ENCODE data around the gene AFTPH. TPM values are rescaled to one million over a fixed set of nuclear protein-coding genes. Genes with fewer than 3 reads are reported as not detected.
A peak's percentile ranks its signal among the peaks of the same experiment; 100 is the strongest.

The AFTPH gene
- total RNA-seq, 1 donor from 2014 or later: 58.0 TPM

DNA sequence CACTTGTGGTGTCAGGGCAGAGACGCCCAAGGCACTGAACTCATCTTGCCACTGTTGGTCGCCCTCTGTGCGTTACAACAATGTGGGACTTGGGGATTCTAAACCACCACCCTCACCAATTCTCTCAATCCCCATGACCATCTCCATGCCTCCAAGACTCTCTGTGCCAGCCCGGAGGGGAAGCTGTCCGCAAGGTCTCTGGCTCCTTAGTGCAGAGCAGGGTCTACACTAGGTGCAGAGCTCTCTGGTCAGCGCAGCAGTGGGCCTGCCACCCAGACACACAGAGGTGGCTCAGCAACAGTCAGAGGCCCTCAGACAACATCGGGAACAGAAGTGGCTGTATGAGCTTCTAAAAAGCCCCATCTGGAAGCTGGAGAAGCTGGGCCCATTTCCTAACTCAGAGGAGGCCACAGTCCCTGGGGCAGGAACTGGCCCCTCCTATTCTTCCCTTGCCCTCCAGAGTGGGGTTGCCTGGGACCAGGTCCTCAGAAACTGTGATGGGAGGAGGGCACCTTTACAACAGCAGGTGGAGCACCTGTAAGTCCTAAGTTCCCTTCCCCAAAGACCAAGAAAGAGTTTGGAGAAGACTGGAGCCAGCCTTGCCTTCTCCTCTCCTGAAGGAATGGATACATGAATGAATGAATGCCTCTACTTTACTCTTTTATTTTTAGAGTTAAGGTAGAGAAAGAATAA is 91.9 kb downstream of the AFTPH start:
- peak in 1 of 2 donors; percentile 51 for DNase-seq (ENCODE audit: low spot score in 2 of 2)
- H3K9me3 ChIP-seq: no peaks in the 10 kb centered on the region

DNA sequence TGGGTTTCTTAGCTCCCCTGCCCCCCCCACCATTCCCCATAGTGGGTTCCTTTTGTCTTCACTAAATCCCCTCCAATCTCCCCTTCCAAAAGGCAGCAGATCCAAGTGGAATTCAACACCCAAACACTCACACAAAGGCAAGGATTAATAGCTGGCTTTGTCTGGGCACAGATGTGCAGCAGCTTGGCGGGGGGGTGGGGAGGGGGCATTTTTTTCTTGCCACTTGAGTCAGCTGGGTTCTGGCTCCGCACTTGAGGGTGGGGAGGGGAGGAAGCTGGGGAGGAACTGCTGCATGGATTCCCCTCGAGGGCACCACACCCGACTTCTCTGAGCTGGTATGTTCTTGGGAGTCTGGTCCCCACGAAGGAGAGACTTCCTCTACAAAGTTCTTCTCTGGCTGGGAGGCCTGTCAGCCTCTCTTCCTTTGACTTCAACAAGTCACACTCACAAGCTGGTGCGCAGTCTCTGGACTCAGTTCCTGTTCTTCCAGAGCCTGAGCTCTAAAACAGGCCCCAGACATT is 93.6 kb downstream of the AFTPH start:
- intact Hi-C loops (cut with DNase I): no loop called here

More for the DNA sequence above, 91.9 kb downstream of the AFTPH start:
- intact Hi-C loops (cut with DNase I): no loop called here
- no peak overlapping the region for H3K27ac ChIP-seq
- H3K36me3 ChIP-seq: no peaks in the 10 kb centered on the region
- H3K4me3 ChIP-seq: no peak overlapping the region
- TF ChIP-seq, protein P1, sequence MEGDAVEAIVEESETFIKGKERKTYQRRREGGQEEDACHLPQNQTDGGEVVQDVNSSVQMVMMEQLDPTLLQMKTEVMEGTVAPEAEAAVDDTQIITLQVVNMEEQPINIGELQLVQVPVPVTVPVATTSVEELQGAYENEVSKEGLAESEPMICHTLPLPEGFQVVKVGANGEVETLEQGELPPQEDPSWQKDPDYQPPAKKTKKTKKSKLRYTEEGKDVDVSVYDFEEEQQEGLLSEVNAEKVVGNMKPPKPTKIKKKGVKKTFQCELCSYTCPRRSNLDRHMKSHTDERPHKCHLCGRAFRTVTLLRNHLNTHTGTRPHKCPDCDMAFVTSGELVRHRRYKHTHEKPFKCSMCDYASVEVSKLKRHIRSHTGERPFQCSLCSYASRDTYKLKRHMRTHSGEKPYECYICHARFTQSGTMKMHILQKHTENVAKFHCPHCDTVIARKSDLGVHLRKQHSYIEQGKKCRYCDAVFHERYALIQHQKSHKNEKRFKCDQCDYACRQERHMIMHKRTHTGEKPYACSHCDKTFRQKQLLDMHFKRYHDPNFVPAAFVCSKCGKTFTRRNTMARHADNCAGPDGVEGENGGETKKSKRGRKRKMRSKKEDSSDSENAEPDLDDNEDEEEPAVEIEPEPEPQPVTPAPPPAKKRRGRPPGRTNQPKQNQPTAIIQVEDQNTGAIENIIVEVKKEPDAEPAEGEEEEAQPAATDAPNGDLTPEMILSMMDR (IDR thresholded peaks at IDR 0.05): no peak
- no peaks in the 10 kb centered on the region for H3K27me3 ChIP-seq
- H3K4me1 ChIP-seq: no peaks in the 10 kb centered on the region

DNA sequence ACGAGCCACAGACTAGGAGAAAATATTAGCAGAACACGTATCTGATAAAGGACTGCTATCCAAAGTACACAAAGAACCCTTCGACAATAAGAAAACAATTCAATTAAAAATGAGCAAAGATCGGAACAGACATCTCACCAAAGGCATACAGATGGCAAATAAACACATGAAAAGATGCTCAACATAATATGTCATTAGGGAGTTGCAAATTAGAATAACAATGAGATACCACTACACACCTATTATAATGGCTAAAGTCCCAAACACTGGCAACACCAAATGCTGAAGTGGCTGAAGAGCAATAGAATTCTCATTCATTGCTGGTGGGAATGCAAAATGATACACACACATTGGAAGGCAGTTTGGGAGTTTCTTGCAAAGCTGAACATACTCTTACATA is 96.5 kb downstream of the AFTPH start:
- Histone ChIP-seq H3K36me3 (no peaks in the 10 kb centered on the region), H3K27ac (no peak overlapping the region), H3K27me3 (no peaks in the 10 kb centered on the region), H3K4me1 (no peaks in the 10 kb centered on the region), H3K4me3 (no peak overlapping the region), H3K9me3 (no peaks in the 10 kb centered on the region)
- no peak for DNase-seq (ENCODE audit: low spot score in 2 of 2)
- TF ChIP-seq, protein P1 (IDR thresholded peaks at IDR 0.05): no peak
- intact Hi-C loops (cut with DNase I): no loop called here

More for the DNA sequence above, 93.6 kb downstream of the AFTPH start:
- Histone ChIP-seq H3K27me3 (no peaks in the 10 kb centered on the region), H3K9me3 (no peaks in the 10 kb centered on the region), H3K4me1 (no peaks in the 10 kb centered on the region), H3K36me3 (no peaks in the 10 kb centered on the region), H3K27ac (no peak overlapping the region), H3K4me3 (no peak overlapping the region)
- TF ChIP-seq, protein P1 (IDR thresholded peaks at IDR 0.05): no peak
- no peak for DNase-seq (ENCODE audit: low spot score in 2 of 2)

DNA sequence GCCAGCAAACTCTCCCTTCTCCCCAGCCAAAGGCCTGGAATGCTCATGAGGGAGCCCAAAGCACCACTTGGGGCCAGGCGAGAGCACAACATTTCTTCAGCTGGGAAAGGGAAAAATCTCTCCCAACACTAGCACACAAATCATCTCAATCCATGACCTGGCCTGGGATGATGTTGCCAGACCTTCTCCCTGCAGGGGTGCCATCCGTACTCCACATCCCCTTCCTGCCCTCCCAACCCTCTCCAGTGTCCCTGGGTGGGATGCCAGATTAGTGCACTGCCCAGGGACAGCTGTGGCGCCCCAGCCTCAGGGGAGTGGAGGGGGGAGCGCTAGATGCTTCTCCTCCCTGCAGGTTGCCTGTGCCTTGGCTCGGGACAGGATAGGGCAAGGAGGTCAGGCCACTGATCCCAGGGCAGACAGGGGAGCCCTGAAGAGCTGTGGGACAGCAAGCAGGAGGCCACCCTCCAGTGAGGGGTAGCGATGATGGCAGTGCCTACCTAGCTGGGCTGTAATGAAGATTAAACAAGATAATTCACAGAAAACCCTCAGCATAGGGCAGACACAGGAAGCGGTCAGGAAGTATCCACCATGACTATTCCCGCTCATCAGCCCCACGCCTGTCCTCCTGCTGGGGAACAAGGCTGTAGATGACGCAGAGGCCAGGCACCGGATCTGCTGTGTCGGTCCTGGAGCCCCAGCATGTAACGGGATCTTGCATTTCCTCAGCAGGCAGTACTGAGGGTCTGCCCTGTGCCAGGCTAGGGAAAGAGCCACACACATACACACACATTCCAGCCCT is 98.5 kb downstream of the AFTPH start:
- no peaks in the 10 kb centered on the region for H3K9me3 ChIP-seq
- intact Hi-C loops (cut with DNase I): no loop called here
- no peaks in the 10 kb centered on the region for H3K4me1 ChIP-seq
- TF ChIP-seq, protein P1 (IDR thresholded peaks at IDR 0.05): peak in 1 of 3 experiments; percentile 23
- no peak overlapping the region for H3K27ac ChIP-seq
- DNase-seq (ENCODE audit: low spot score in 2 of 2): no peak
- H3K36me3 ChIP-seq: no peaks in the 10 kb centered on the region
- no peaks in the 10 kb centered on the region for H3K27me3 ChIP-seq
- H3K4me3 ChIP-seq: no peak overlapping the region

DNA sequence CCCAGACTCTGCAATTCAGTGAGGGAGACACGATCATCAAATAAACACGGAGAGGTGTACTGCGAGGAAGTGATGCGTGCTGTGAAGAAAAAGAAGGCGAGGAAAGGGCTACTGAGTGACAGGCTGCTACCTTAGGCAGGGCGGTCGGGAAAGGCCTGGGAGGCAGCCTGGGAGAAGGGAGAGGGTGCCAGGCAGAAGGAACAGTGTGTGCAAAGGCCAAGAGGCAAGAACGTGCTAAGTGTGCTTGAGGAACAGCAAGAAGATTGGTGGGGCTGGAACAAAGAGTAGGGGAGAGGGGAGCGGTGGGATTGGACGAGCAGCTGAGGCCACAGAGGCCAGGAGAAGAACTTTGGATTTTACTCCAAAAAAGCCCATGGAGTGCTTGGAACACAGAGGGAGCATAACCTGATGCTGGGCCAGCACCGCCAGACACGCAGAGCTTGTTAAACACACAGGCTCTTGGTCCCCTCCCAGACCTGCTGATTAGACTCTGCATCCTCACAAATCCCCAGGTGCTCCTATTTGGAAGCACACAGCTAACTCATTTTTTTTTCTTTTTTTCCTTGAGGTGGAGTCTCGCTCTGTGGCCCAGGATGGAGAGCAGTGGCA is 99.2 kb downstream of the AFTPH start:
- no peak for DNase-seq (ENCODE audit: low spot score in 2 of 2)
- H3K9me3 ChIP-seq: no peaks in the 10 kb centered on the region
- intact Hi-C loops (cut with DNase I): no loop called here
- H3K4me1 ChIP-seq: no peaks in the 10 kb centered on the region
- H3K27ac ChIP-seq: no peak overlapping the region
- no peak overlapping the region for H3K4me3 ChIP-seq
- H3K27me3 ChIP-seq: no peaks in the 10 kb centered on the region
- TF ChIP-seq, protein P1 (IDR thresholded peaks at IDR 0.05): no peak
- H3K36me3 ChIP-seq: no peaks in the 10 kb centered on the region
